Measurements from ENCODE around the gene STK35.

The STK35 gene

GRCh38 chr20:2146080-2146867 lies 44.6 kb downstream of the STK35 start:
- DNase-seq = no peak
- ChIA-PET CTCF (no interaction called here), POLR2A (no interaction called here)
- Histone ChIP-seq H3K27me3 (replicated peaks in 2 of 5; ENCODE audit: control insufficient read depth in 4 of 5, insufficient read depth in 5 of 5, low read length in 4 of 5) (no peaks in the 10 kb centered on the region), H3K36me3 (ENCODE audit: control insufficient read depth in 4 of 4, insufficient read depth in 4 of 4, low read length in 3 of 4) (peaks cover 3 to 46% (median 27%) of the 10 kb centered on the region in 4 experiments), H3K27ac (ENCODE audit: insufficient read depth in 1 of 2, low read depth in 1 of 2, low read length in 2 of 2, poor library complexity in 1 of 2, severe bottlenecking in 2 of 2) (no peak overlapping the region), H3K4me1 (ENCODE audit: control extremely low read depth in 1 of 4, control insufficient read depth in 4 of 4, insufficient read depth in 4 of 4, low read length in 3 of 4) (no peaks in the 10 kb centered on the region), H3K9me3 (ENCODE audit: control extremely low read depth in 1 of 5, control insufficient read depth in 4 of 5, insufficient read depth in 2 of 5, low read depth in 1 of 5, low read length in 4 of 5) (no peaks in the 10 kb centered on the region), H3K4me3 (ENCODE audit: control insufficient read depth in 1 of 7, extremely low read depth in 1 of 7, insufficient read depth in 4 of 7, low read depth in 2 of 7, low read length in 6 of 7) (no peak overlapping the region)
- 97% methylated on average over 18 of the region's 18 CpGs for WGBS (ENCODE audit: insufficient coverage)

GRCh38 chr20:2149507-2149906 lies 47.9 kb downstream of the STK35 start:
- 92% methylated on average over 6 of the region's 6 CpGs for WGBS (ENCODE audit: insufficient coverage)
- ChIA-PET POLR2A (no interaction called here), CTCF (interaction anchor here (1.0 to 1.8 kb wide), 3 partner anchors 11 to 24 kb away, joined by 3 to 5 read pairs (median 4); no protein-coding TSS in a partner anchor)
- H3K4me1 ChIP-seq (ENCODE audit: control extremely low read depth in 1 of 4, control insufficient read depth in 4 of 4, insufficient read depth in 4 of 4, low read length in 3 of 4) = no peaks in the 10 kb centered on the region
- no peak overlapping the region for H3K27ac ChIP-seq (ENCODE audit: insufficient read depth in 1 of 2, low read depth in 1 of 2, low read length in 2 of 2, poor library complexity in 1 of 2, severe bottlenecking in 2 of 2)
- DNase-seq = no peak
- H3K9me3 ChIP-seq (ENCODE audit: control extremely low read depth in 1 of 5, control insufficient read depth in 4 of 5, insufficient read depth in 2 of 5, low read depth in 1 of 5, low read length in 4 of 5) = no peaks in the 10 kb centered on the region
- no peak overlapping the region for H3K4me3 ChIP-seq (ENCODE audit: control insufficient read depth in 1 of 7, extremely low read depth in 1 of 7, insufficient read depth in 4 of 7, low read depth in 2 of 7, low read length in 6 of 7)
- H3K36me3 ChIP-seq (ENCODE audit: control insufficient read depth in 4 of 4, insufficient read depth in 4 of 4, low read length in 3 of 4) = peaks cover 2 to 34% (median 20%) of the 10 kb centered on the region in 4 experiments
- no peaks in the 10 kb centered on the region for H3K27me3 ChIP-seq (replicated peaks in 2 of 5; ENCODE audit: control insufficient read depth in 4 of 5, insufficient read depth in 5 of 5, low read length in 4 of 5)

- Histone ChIP-seq H3K4me3 (ENCODE audit: control insufficient read depth in 1 of 7, extremely low read depth in 1 of 7, insufficient read depth in 4 of 7, low read depth in 2 of 7, low read length in 6 of 7) (no peak overlapping the region), H3K27me3 (replicated peaks in 2 of 5; ENCODE audit: control insufficient read depth in 4 of 5, insufficient read depth in 5 of 5, low read length in 4 of 5) (no peaks in the 10 kb centered on the region), H3K36me3 (ENCODE audit: control insufficient read depth in 4 of 4, insufficient read depth in 4 of 4, low read length in 3 of 4) (peaks cover 0 to 23% (median 14%) of the 10 kb centered on the region in 4 experiments), H3K27ac (ENCODE audit: insufficient read depth in 1 of 2, low read depth in 1 of 2, low read length in 2 of 2, poor library complexity in 1 of 2, severe bottlenecking in 2 of 2) (no peak overlapping the region), H3K9me3 (ENCODE audit: control extremely low read depth in 1 of 5, control insufficient read depth in 4 of 5, insufficient read depth in 2 of 5, low read depth in 1 of 5, low read length in 4 of 5) (no peaks in the 10 kb centered on the region), H3K4me1 (ENCODE audit: control extremely low read depth in 1 of 4, control insufficient read depth in 4 of 4, insufficient read depth in 4 of 4, low read length in 3 of 4) (no peaks in the 10 kb centered on the region)
- DNase-seq = no peak
- WGBS (ENCODE audit: insufficient coverage) = 97% methylated on average over 5 of the region's 6 CpGs
- CTCF ChIA-PET = interaction anchor here (0.6 to 1.8 kb wide), 2 partner anchors 10 to 12 kb away, joined by 3 to 5 read pairs; no protein-coding TSS in a partner anchor
- POLR2A ChIA-PET = interaction anchor here (0.6 kb wide), 1 partner anchor 207 kb away, joined by 3 read pairs; no protein-coding TSS in a partner anchor
Observed at GRCh38 chr20:2150660-2151059, 49.0 kb downstream of the STK35 start.

GRCh38 chr20:2151858-2152281 lies 50.2 kb downstream of the STK35 start:
- 100% methylated on average over 3 of the region's 3 CpGs for WGBS (ENCODE audit: insufficient coverage)
- ChIA-PET POLR2A (no interaction called here), CTCF (interaction anchor here (1.4 kb wide), 1 partner anchor 21 kb away, joined by 3 read pairs; no protein-coding TSS in a partner anchor)
- Histone ChIP-seq H3K4me1 (ENCODE audit: control extremely low read depth in 1 of 4, control insufficient read depth in 4 of 4, insufficient read depth in 4 of 4, low read length in 3 of 4) (no peaks in the 10 kb centered on the region), H3K27ac (ENCODE audit: insufficient read depth in 1 of 2, low read depth in 1 of 2, low read length in 2 of 2, poor library complexity in 1 of 2, severe bottlenecking in 2 of 2) (no peak overlapping the region), H3K9me3 (ENCODE audit: control extremely low read depth in 1 of 5, control insufficient read depth in 4 of 5, insufficient read depth in 2 of 5, low read depth in 1 of 5, low read length in 4 of 5) (no peaks in the 10 kb centered on the region), H3K4me3 (ENCODE audit: control insufficient read depth in 1 of 7, extremely low read depth in 1 of 7, insufficient read depth in 4 of 7, low read depth in 2 of 7, low read length in 6 of 7) (no peak overlapping the region), H3K36me3 (ENCODE audit: control insufficient read depth in 4 of 4, insufficient read depth in 4 of 4, low read length in 3 of 4) (peaks cover 0 to 14% (median 5%) of the 10 kb centered on the region in 4 experiments), H3K27me3 (replicated peaks in 2 of 5; ENCODE audit: control insufficient read depth in 4 of 5, insufficient read depth in 5 of 5, low read length in 4 of 5) (no peaks in the 10 kb centered on the region)
- DNase-seq = no peak

DNA sequence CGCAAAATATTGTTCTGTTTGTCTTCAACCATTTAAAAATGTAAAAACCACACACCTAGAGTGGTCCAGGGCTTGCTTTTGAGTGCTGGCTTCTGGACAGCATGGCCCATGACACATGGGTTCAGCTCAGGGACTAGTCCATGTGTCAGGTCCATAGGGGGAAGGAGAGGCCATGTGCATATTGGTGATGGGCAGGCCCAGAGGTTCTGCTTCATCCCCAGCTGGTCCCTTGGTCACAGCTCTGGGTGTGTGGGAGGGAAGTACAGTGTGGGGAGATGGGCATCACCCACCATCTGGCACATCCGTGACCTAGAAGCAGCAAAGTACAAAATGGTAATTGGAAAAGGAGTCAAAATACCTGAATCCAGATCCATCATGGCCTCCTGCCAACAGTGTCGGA lies 50.7 kb downstream of the STK35 start:
- WGBS (ENCODE audit: insufficient coverage) = 100% methylated on average over 3 of the region's 3 CpGs
- Histone ChIP-seq H3K4me1 (ENCODE audit: control extremely low read depth in 1 of 4, control insufficient read depth in 4 of 4, insufficient read depth in 4 of 4, low read length in 3 of 4) (no peaks in the 10 kb centered on the region), H3K36me3 (ENCODE audit: control insufficient read depth in 4 of 4, insufficient read depth in 4 of 4, low read length in 3 of 4) (peaks cover 0 to 12% (median 3%) of the 10 kb centered on the region in 4 experiments), H3K4me3 (ENCODE audit: control insufficient read depth in 1 of 7, extremely low read depth in 1 of 7, insufficient read depth in 4 of 7, low read depth in 2 of 7, low read length in 6 of 7) (no peak overlapping the region), H3K27me3 (replicated peaks in 2 of 5; ENCODE audit: control insufficient read depth in 4 of 5, insufficient read depth in 5 of 5, low read length in 4 of 5) (no peaks in the 10 kb centered on the region), H3K27ac (ENCODE audit: insufficient read depth in 1 of 2, low read depth in 1 of 2, low read length in 2 of 2, poor library complexity in 1 of 2, severe bottlenecking in 2 of 2) (no peak overlapping the region), H3K9me3 (ENCODE audit: control extremely low read depth in 1 of 5, control insufficient read depth in 4 of 5, insufficient read depth in 2 of 5, low read depth in 1 of 5, low read length in 4 of 5) (no peaks in the 10 kb centered on the region)
- CTCF ChIA-PET = interaction anchor here (1.4 kb wide), 1 partner anchor 20 kb away, joined by 3 read pairs; no protein-coding TSS in a partner anchor
- no peak for DNase-seq
- POLR2A ChIA-PET = no interaction called here

GRCh38 chr20:2153326-2153725 lies 51.7 kb downstream of the STK35 start:
- peaks cover 0 to 5% (median 1%) of the 10 kb centered on the region in 4 experiments for H3K36me3 ChIP-seq (ENCODE audit: control insufficient read depth in 4 of 4, insufficient read depth in 4 of 4, low read length in 3 of 4)
- H3K27me3 ChIP-seq (replicated peaks in 2 of 5; ENCODE audit: control insufficient read depth in 4 of 5, insufficient read depth in 5 of 5, low read length in 4 of 5) = no peaks in the 10 kb centered on the region
- 100% methylated on average over 3 of the region's 4 CpGs for WGBS (ENCODE audit: insufficient coverage)
- no peak for DNase-seq
- no peaks in the 10 kb centered on the region for H3K4me1 ChIP-seq (ENCODE audit: control extremely low read depth in 1 of 4, control insufficient read depth in 4 of 4, insufficient read depth in 4 of 4, low read length in 3 of 4)
- H3K4me3 ChIP-seq (ENCODE audit: control insufficient read depth in 1 of 7, extremely low read depth in 1 of 7, insufficient read depth in 4 of 7, low read depth in 2 of 7, low read length in 6 of 7) = no peak overlapping the region
- CTCF ChIA-PET = interaction anchor here (1.5 kb wide), 1 partner anchor 17 kb away, joined by 4 read pairs; no protein-coding TSS in a partner anchor
- POLR2A ChIA-PET = no interaction called here
- no peaks in the 10 kb centered on the region for H3K9me3 ChIP-seq (ENCODE audit: control extremely low read depth in 1 of 5, control insufficient read depth in 4 of 5, insufficient read depth in 2 of 5, low read depth in 1 of 5, low read length in 4 of 5)
- H3K27ac ChIP-seq (ENCODE audit: insufficient read depth in 1 of 2, low read depth in 1 of 2, low read length in 2 of 2, poor library complexity in 1 of 2, severe bottlenecking in 2 of 2) = no peak overlapping the region

DNA sequence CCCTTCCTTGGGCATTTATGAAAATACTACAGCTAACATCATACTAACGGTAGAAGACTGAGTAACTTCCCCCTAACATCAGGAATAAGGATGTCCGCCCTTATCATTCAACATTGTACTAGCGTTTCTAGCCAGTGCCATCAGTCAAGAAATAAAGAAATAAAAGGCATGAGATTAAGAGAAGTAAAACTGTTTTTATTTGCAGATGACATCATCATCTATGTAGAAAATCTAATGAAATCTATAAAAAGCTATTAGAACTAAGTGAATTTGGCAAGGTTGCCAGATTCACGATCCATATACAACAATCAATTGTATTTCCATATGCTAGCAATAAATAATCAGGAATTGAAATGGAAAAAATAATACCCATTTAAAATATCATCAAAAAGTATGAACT lies 54.6 kb downstream of the STK35 start:
- Histone ChIP-seq H3K27ac (ENCODE audit: insufficient read depth in 1 of 2, low read depth in 1 of 2, low read length in 2 of 2, poor library complexity in 1 of 2, severe bottlenecking in 2 of 2) (no peak overlapping the region), H3K27me3 (replicated peaks in 2 of 5; ENCODE audit: control insufficient read depth in 4 of 5, insufficient read depth in 5 of 5, low read length in 4 of 5) (no peaks in the 10 kb centered on the region), H3K36me3 (ENCODE audit: control insufficient read depth in 4 of 4, insufficient read depth in 4 of 4, low read length in 3 of 4) (no peaks in the 10 kb centered on the region), H3K4me1 (ENCODE audit: control extremely low read depth in 1 of 4, control insufficient read depth in 4 of 4, insufficient read depth in 4 of 4, low read length in 3 of 4) (no peaks in the 10 kb centered on the region), H3K9me3 (ENCODE audit: control extremely low read depth in 1 of 5, control insufficient read depth in 4 of 5, insufficient read depth in 2 of 5, low read depth in 1 of 5, low read length in 4 of 5) (no peaks in the 10 kb centered on the region), H3K4me3 (ENCODE audit: control insufficient read depth in 1 of 7, extremely low read depth in 1 of 7, insufficient read depth in 4 of 7, low read depth in 2 of 7, low read length in 6 of 7) (no peak overlapping the region)
- POLR2A ChIA-PET = no interaction called here
- DNase-seq = no peak
- CTCF ChIA-PET = interaction anchor here (1.1 kb wide), 1 partner anchor 52 kb away, joined by 3 read pairs; no protein-coding TSS in a partner anchor
- WGBS (ENCODE audit: insufficient coverage) = 100% methylated on average over 1 of the region's 4 CpGs
